ENCODE data around the gene PRSS36.
A peak's percentile ranks its signal among the peaks of the same experiment; 100 is the strongest.
"Not testable (repeated sequence)": the region's sequence is repeated elsewhere in the genome, so short reads cannot be mapped to it uniquely, and the experiment has no call there.

PRSS36 gene

GRCh38 chr16:31120129-31120528, 29.7 kb downstream of the PRSS36 start:
- FAIRE-seq = no peak

DNA sequence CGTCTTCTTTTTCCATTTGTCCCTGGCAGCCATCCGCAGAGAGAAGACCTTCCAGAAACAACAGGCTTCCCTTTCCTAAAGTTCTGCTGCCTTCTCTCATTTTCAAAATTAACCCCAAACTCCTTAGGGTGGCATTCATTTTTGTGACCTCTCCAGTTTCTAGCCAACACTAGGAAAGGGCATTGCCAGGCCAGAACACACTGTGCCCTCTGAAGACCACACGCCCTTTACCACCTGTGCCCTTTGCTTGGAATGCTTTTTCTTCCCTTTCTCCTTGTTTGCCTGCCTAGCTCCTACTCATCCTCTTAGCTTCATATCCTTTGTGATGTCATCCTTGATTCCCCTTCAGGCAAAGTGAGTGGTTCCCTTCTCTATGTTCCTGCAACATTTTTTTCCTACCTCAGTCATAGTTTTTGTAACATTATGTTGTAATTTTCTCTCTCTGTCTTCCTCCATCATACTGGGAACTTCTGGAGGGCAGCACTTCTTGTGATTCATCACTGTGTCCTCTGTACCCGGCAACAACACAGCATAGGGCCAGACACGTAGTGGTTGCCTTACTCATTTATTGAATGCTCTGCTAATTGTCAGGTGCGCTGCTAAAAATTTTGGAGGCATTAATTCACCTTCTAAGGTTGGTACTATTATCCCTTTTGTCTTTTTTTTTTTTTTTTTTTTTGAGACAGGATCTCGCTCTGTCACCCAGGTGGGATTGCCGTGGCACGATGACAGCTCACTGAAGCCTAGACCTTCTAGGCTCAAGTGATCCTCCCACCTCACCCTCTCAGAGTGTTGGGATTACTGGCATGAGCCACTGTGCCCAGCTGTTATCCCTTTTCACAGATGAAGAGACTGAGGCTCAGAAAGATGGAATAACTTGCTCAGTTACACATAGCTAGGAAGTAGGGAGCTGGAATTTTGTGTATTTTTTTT, 31.4 kb downstream of the PRSS36 start:
- FAIRE-seq = no peak

DNA sequence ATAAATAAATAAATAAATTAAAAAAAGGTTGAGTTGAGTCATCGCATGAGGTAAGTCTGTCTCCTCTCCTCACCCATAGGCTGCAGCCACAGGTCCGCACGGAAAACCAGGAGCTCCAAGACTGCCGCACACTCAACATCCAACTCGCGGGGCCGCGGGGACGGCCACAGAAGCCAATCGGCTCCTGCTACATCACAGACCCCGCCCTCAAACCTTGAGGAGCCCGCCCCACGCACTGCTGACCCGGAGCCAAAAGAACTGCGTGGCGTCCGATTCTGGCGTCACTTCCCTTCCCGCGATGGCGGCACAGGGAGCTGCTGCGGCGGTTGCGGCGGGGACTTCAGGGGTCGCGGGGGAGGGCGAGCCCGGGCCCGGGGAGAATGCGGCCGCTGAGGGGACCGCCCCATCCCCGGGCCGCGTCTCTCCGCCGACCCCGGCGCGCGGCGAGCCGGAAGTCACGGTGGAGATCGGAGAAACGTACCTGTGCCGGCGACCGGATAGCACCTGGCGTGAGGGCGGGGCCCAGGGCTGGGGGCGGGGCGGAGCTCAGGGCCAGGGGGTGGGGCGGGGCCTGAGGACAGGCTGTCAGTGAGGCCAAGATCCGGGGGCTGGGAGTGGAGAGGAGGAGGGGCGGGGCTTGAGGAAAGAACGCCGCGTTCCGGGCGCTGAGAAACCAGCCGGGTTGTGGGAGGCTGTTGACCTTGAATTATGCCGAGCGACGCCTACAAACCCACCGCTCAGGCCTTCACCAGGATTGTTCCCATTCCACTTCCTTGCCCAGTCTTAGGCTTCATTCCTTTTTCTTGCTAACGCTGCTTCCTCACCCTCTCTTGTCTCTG, 32.3 kb downstream of the PRSS36 start, which contains the start of gene KAT8:
KAT8 (plus strand) TSS at position 281 of the 839 bp plus-strand sequence; CDS start at position 299, 18 bp downstream.
- peak; percentile 13 for FAIRE-seq

DNA sequence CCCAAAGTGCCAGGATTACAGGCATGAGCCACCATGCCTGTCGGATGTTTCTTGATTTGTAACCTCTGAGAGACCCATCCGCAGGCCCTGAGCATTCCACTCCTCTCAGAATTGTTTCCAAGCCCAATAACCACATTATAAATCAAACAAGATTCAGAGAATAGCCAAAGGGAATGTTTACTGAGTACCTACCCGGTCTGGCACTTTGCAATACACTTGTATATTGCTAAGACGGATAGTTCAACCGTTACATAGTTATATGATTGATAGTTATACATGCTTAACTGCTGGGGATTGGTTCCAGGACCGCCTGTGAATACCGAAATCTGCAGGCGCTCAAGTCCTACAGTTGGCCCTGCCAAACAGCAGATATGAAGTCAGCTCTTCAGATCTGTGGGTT, 35.4 kb downstream of the PRSS36 start:
- no peak for FAIRE-seq

- FAIRE-seq = no peak
These were observed 36.4 kb downstream of the PRSS36 start for GRCh38 chr16:31113121-31114120.

- FAIRE-seq = no peak
These were observed 37.2 kb downstream of the PRSS36 start for GRCh38 chr16:31112711-31113110.

DNA sequence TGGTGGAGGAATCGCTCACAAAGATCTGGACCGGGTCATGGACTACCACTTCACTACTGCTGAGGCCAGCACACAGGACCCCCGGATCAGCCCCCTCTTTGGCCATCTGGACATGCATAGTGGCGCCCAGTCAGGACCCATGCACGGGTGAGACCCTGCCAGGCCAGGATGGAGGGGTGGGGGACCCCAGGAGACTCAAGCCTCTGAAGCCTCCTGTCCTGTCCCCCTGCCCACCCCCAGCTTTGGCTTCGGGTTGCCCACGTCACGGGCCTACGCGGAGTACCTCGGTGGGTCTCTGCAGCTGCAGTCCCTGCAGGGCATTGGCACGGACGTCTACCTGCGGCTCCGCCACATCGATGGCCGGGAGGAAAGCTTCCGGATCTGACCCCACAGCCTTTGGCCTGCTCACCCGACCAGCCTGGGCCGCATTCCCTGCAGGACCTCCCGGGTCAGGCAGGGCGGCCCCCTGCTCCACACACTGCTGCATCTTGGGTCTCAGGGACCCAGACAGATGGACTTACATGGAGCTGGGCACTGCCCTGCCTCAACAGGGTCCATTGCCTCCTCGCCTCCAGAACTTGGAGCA, 37.9 kb downstream of the PRSS36 start:
- no peak for FAIRE-seq

DNA sequence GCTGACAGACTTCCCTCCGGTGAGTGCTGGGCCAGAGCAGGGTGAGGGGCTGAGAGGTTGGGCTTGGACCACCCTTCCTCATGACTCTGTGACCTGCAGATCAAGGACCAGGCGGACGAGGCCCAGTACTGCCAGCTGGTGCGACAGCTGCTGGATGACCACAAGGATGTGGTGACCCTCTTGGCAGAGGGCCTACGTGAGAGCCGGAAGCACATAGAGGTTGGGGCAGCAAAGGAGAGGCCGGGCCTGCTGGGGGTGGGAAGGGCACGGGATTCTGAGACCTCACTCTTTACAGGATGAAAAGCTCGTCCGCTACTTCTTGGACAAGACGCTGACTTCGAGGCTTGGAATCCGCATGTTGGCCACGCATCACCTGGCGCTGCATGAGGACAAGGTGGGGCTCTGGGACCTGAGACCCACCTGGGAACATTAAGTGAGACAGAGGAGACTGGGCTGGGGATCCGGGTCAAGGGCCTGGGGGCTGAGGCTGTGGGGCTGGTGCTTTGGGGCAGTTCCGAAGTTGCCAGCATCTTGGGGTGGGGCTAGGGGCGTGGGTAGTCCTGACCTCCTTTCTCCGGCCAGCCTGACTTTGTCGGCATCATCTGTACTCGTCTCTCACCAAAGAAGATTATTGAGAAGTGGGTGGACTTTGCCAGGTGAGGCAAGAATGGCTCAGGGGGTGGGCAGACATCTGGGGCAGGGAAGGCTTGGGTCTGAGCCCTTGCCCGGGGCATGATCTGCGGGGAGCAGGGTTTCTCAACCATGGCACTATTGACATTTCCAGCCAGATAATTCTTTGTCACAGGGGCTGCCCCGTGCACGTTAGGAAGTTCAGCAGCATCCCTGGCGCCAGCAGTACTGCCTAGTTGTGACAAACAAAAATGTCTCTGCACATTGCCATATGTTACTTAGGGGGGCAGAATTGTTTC, 39.5 kb downstream of the PRSS36 start:
- FAIRE-seq = no peak

DNA sequence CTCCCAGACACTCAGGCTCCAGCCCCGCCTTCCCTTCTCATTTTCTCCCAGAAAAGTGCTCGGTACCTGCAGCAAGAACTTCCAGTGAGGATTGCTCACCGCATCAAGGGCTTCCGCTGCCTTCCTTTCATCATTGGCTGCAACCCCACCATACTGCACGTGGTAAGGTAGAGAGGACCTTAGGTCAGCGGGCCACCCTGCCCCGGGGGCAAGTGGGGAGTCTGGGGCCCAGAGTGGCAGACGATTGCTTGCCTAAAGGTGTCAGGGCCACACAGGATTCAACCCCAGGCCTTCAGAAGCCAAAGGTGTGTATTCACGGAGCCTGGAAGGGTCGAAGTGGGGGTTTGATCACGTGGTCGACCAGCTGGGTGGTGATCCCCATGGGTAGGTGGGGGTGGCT, 40.2 kb downstream of the PRSS36 start:
- FAIRE-seq = no peak

DNA sequence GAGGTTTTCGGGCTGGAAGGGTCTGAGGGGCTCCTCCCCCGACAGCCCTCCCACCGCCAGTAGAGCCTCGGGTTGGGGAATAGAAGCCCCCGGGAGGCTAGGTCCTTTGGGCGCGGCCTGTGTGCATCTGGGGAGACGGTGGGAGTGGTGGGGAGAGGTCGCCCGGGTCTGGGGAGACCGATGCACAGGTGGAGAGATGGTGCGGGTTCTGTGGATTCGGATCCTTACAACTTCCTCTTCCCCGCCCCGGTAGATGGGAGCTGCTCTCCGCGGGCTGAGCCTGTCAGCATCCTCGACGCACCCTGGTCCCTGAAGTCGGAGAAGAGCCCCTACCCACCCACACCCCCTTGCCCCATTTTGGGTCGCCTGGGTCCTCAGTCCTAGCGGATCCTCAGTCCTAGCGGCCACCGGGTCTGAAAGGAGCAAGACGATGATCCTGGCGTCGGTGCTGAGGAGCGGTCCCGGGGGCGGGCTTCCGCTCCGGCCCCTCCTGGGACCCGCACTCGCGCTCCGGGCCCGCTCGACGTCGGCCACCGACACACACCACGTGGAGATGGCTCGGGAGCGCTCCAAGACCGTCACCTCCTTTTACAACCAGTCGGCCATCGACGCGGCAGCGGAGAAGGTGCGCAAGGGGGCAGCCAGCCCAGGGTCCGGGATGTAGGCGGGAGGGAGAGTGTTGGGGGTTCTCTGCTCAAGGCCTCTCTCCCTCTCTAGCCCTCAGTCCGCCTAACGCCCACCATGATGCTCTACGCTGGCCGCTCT, 40.9 kb downstream of the PRSS36 start:
- no peak for FAIRE-seq

- FAIRE-seq = no peak
These were observed 41.7 kb downstream of the PRSS36 start, which contains the start of gene BCKDK for GRCh38 chr16:31108035-31108793. Gene BCKDK (plus strand): TSS chr16:31108386. CDS start chr16:31109224, 838 bp downstream.

DNA sequence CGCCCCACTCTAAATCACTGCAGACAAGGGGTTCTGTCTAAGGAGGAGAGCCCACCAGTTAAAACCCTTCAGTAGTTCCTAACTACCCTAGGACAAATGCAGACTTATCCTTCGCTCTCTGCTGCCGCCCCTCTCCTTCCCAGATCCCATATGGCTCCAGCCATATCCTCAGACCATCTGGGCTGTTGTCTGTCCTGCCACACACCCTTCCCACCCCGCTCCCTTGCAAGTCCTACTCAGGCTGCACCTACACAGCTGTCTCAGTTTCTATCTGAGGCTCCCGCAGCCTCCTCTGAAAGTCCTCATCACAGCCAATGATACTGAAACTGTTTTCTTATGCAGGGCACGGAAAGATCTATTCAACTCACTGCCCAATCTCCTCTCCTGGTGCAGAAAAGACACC, 42.4 kb downstream of the PRSS36 start:
- no peak for FAIRE-seq

DNA sequence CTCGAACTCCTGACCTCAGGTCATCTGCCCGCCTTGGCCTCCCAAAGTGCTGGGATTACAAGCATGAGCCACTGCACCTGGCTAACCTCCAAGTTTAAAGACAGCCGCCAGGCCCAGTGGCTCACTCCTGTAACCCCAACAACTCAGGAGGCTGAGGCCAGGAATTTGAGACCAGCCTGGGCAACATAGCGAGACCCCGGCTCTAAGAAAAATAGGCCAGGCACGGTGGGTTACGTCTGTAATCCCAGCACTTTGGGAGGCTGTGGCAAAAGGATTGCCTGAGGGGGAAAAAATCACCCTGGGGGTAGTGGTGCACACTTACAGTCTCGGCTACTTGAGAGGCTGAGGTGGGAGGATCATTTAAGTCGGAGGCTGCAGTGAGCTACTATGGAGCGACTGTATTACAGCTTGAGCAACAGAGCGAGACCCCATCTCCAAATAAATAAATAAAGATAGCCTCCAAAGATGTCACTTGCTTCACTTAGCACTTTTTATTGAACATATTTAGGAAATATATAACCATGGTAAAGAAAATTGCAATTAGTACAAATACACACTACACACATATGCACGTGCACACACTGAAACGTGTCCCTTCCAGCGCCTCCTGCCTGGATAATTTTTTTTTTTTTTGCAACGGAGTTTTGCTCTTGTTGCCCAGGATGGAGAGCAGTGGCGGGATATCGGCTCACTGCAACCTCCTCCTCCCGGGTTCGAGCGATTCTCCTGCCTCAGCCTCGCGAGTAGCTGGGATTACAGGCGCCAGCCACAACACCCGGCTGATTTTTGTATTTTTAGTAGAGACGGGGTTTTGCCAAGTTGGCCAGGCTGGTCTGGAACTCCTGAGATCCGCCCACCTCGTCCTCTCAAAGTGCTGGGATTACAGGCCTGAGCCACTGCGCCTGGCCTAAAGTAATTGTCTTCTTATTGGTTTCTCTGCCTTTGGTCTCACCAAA, 43.1 kb downstream of the PRSS36 start:
- FAIRE-seq = no peak

- FAIRE-seq = no peak
These were observed 44.1 kb downstream of the PRSS36 start for GRCh38 chr16:31105677-31106213.

DNA sequence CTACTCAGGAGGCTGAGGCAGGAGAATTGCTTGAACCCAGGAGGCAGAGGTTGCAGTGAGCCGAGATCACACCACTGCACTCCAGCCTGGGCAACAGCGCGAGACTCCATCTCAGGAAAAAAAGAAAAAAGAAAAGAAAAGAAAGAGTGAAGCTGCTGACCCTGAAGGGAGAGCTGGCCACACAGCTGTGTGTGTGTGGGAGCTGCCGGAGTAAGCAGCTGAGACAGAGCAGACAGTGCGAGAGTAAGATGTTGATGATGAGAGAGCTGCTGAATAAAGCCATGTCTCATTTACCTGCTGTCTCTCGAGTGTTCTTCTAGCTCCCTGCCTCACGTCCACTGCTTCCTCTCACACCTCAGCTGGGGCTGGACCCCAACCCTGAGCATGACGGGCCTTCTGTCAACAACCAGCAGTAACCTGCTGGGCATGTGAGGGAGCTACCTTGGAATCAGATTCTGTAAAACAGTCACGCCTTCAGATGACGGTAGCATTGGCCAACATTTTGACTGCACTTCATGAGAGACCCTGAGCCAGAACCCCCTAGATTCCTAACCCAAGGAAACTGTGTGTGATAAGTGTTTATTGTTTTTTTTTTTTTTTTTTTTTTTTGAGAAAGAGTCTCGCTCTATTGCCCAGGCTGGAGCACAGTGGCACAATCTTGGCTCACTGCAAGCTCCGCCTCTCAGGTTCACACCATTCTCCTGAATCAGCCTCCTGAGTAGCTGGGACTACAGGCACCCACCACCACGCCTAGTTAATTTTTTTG, 48.8 kb downstream of the PRSS36 start:
- FAIRE-seq = not testable (repeated sequence)

GRCh38 chr16:31099860-31100638, 49.8 kb downstream of the PRSS36 start:
- no peak for FAIRE-seq
